SU-DHL-6 (cell line): ENCODE results near the gene TUBA4A.
A peak's percentile ranks its signal among the peaks of the same experiment; 100 is the strongest.

Source experiments
- H2AFZ ChIP-seq: fragments of 200-600 bp; sonication (generic); 2 replicates; pipeline ENCODE4 v1.6.1; 2014; ENCODE audit warnings: low read depth, mild to moderate bottlenecking, moderate library complexity, mixed read lengths, antibody characterized with exemption, low read length; ENCODE audit not compliant: severe bottlenecking
- H3F3A ChIP-seq: fragments of 200-600 bp; shearing (Covaris generic); 2 replicates; pipeline ENCODE4 v1.6.0; 2016; ENCODE audit warnings: antibody characterized with exemption, mild to moderate bottlenecking; ENCODE audit not compliant: insufficient read depth
- H3K27ac ChIP-seq: fragments of 200-600 bp; sonication (generic); 2 replicates; pipeline ENCODE4 v1.5.1; 2016; ENCODE audit warnings: low read depth, mild to moderate bottlenecking, low read length, moderate library complexity, mixed read lengths
- H3K27me3 ChIP-seq: fragments of 200-600 bp; sonication (generic), shearing (Covaris generic); 2 replicates; pipeline ENCODE4 v1.6.0; 2014; ENCODE audit warnings: mild to moderate bottlenecking, low read length
- H3K36me3 ChIP-seq: fragments of 200-600 bp; sonication (generic); 2 replicates; pipeline ENCODE4 v1.6.1; 2014; ENCODE audit warnings: mild to moderate bottlenecking, low read length, mixed read lengths
- H3K4me2 ChIP-seq: fragments of 300-600, 200-600 bp; shearing (Covaris generic), sonication (generic); 2 replicates; pipeline ENCODE4 v1.6.0; 2014; ENCODE audit warnings: low read length, low read depth, mild to moderate bottlenecking; ENCODE audit not compliant: poor library complexity, severe bottlenecking
- H3K4me3 ChIP-seq: fragments of 200-600 bp; sonication (generic); 2 replicates; pipeline ENCODE4 v1.5.1; 2014; ENCODE audit warnings: antibody characterized with exemption, low read length, mild to moderate bottlenecking, mixed read lengths; ENCODE audit not compliant: insufficient read depth, poor library complexity, severe bottlenecking
- H3K79me2 ChIP-seq: fragments of 200-600 bp; sonication (generic); 2 replicates; pipeline ENCODE4 v1.6.1; 2014; ENCODE audit warnings: mild to moderate bottlenecking, low read length, moderate library complexity; ENCODE audit not compliant: insufficient read depth
- H3K9ac ChIP-seq: fragments of 200-600 bp; sonication (generic); 2 replicates; pipeline ENCODE4 v1.7.0; 2014; ENCODE audit warnings: mild to moderate bottlenecking, low read length
- H3K9me2 ChIP-seq: fragments of 200-600 bp; sonication (generic); replicated peaks from 2 replicates; pipeline ENCODE4 v1.6.1; 2014; ENCODE audit warnings: low read length; ENCODE audit not compliant: insufficient read depth
- H3K9me3 ChIP-seq: fragments of 200-600 bp; sonication (generic); 2 replicates; pipeline ENCODE4 v1.6.1; 2014; ENCODE audit warnings: low read length, mixed read lengths; ENCODE audit not compliant: insufficient read depth
- H4K20me1 ChIP-seq: fragments of 200-600 bp; sonication (generic); 2 replicates; pipeline ENCODE4 v1.6.1; 2014; ENCODE audit warnings: low read depth, mild to moderate bottlenecking, antibody characterized with exemption, low read length, moderate library complexity, mixed read lengths
- CTCF ChIP-seq: fragments of 200-600 bp; sonication (generic); IDR thresholded peaks from one replicate; pipeline ENCODE4 v1.5.1; 2017; ENCODE audit warnings: antibody characterized with exemption, mild to moderate bottlenecking, low read length, moderate library complexity; ENCODE audit not compliant: insufficient read depth, poor library complexity, severe bottlenecking
- EZH2phosphoT487 ChIP-seq: fragments of 200-600 bp; sonication (generic), shearing (Covaris generic); conservative IDR thresholded peaks from 2 replicates; pipeline ENCODE4 v1.6.1; 2018; ENCODE audit warnings: mild to moderate bottlenecking, antibody characterized with exemption, low read length, moderate library complexity, mixed read lengths

TUBA4A gene

GRCh38 chr2:219278655-219279150 is 25.0 kb upstream of the TUBA4A start:
- Histone ChIP-seq H3K9me2 (no peaks in the 10 kb centered on the region), H3K9me3 (no peaks in the 10 kb centered on the region), H3K36me3 (no peaks in the 10 kb centered on the region), H4K20me1 (no peaks in the 10 kb centered on the region), H3K27me3 (no peaks in the 10 kb centered on the region), H3K9ac (peak overlapping the region; percentile 63), H3F3A (peaks cover 13% of the 10 kb centered on the region), H3K79me2 (0 out of 2 replicates have a peak, but pooled peaks cover 4% of the 10 kb centered on the region), H3K4me2 (peak overlapping the region; percentile 90), H3K27ac (peak overlapping the region; percentile 98), H2AFZ (no peak overlapping the region), H3K4me3 (peak overlapping the region; percentile 62)
- TF ChIP-seq CTCF (no peak), EZH2phosphoT487 (no peak)

GRCh38 chr2:219277703-219278654 is 24.3 kb upstream of the TUBA4A start:
- H3K4me2 ChIP-seq, result peak overlapping the region; percentile 90
- H3K9me3 ChIP-seq, result no peaks in the 10 kb centered on the region
- TF ChIP-seq CTCF (peak; percentile 95), EZH2phosphoT487 (no peak)
- no peaks in the 10 kb centered on the region for H3K36me3 ChIP-seq
- 0 out of 2 replicates have a peak, but pooled peaks cover 4% of the 10 kb centered on the region for H3K79me2 ChIP-seq
- peak overlapping the region; percentile 63 for H3K9ac ChIP-seq
- H2AFZ ChIP-seq, result peak overlapping the region; percentile 84
- peaks cover 13% of the 10 kb centered on the region for H3F3A ChIP-seq
- no peaks in the 10 kb centered on the region for H3K9me2 ChIP-seq
- H3K27ac ChIP-seq, result peak overlapping the region; percentile 98
- H3K27me3 ChIP-seq, result no peaks in the 10 kb centered on the region
- no peaks in the 10 kb centered on the region for H4K20me1 ChIP-seq
- peak overlapping the region; percentile 62 for H3K4me3 ChIP-seq

GRCh38 chr2:219274361-219274921 is 20.7 kb upstream of the TUBA4A start:
- Histone ChIP-seq H3K79me2 (0 out of 2 replicates have a peak, but pooled peaks cover 4% of the 10 kb centered on the region), H3K27me3 (no peaks in the 10 kb centered on the region), H3K36me3 (no peaks in the 10 kb centered on the region), H3K9me3 (no peaks in the 10 kb centered on the region), H3K4me3 (no peak overlapping the region), H3K27ac (no peak overlapping the region), H3K9ac (no peak overlapping the region), H3K4me2 (no peak overlapping the region), H2AFZ (no peak overlapping the region), H4K20me1 (no peaks in the 10 kb centered on the region), H3K9me2 (no peaks in the 10 kb centered on the region), H3F3A (peaks cover 13% of the 10 kb centered on the region)
- TF ChIP-seq EZH2phosphoT487, result no peak
- TF ChIP-seq CTCF, result no peak
